K562 (cell line): ENCODE results near the gene SKIC2. TPM values are rescaled to one million over a fixed set of nuclear protein-coding genes. Genes with fewer than 3 reads are reported as not detected.

ENCODE experiments used
- CBFA2T3 ChIP-seq: fragments of 450-650 bp; IDR thresholded peaks from 2 replicates; pipeline ENCODE4 v1.6.1; 2017
- DIDO1 ChIP-seq: fragments of 450-650 bp; IDR thresholded peaks from 2 replicates; pipeline ENCODE4 v1.6.1; 2016; ENCODE audit warnings: low read depth, missing biosample characterization, missing genetic modification characterization
- EGR1 ChIP-seq: fragments of 450-650 bp; conservative IDR thresholded peaks from 2 replicates; pipeline ENCODE4 v1.6.1; 2017; ENCODE audit warnings: mild to moderate bottlenecking
- LEF1 ChIP-seq: fragments of 450-650 bp; IDR thresholded peaks from 2 replicates; pipeline ENCODE4 v1.6.1; 2016; ENCODE audit warnings: mild to moderate bottlenecking
- MEF2A ChIP-seq: IDR thresholded peaks from 2 replicates; pipeline ENCODE4 v1.6.1; 2011; ENCODE audit warnings: low read depth, mild to moderate bottlenecking, low read length, moderate library complexity; ENCODE audit not compliant: control insufficient read depth
- MYBL2 ChIP-seq, 2 experiments: fragments of 450-650 bp in 1 of 2; sonication (generic) in 1 of 2; formaldehyde crosslinking in 1 of 2; IDR thresholded peaks; 2 replicates each; pipeline versions ENCODE4 v1.6.1 to v1.8.1; 2017 to 2022; ENCODE audit warnings: borderline replicate concordance in 1 of 2, inconsistent platforms in 1 of 2, low read depth in 1 of 2, mild to moderate bottlenecking in 1 of 2, missing genetic modification reagents in 1 of 2, moderate library complexity in 1 of 2
- NR1H2 ChIP-seq: sonication (generic); formaldehyde crosslinking; IDR thresholded peaks from 2 replicates; pipeline ENCODE4 v1.4.0; 2020; ENCODE audit warnings: mild to moderate bottlenecking, missing genetic modification reagents
- NR2C1 ChIP-seq, 2 experiments: fragments of 450-650 bp; IDR thresholded peaks; 2 replicates each; pipeline ENCODE4 v1.6.1; 2017; ENCODE audit warnings: mild to moderate bottlenecking in 2 of 2, antibody characterized with exemption in 1 of 2, inconsistent platforms in 1 of 2, missing compliant biosample characterization in 1 of 2, missing genetic modification characterization in 1 of 2
- RCOR1 ChIP-seq, 2 experiments: IDR thresholded peaks; 2 replicates each; pipeline ENCODE4 v1.6.1; 2012; ENCODE audit warnings: low read depth in 2 of 2, low read length in 2 of 2, borderline replicate concordance in 1 of 2, improper control_type of control experiment in 1 of 2
- STAT5B ChIP-seq: fragments of 250-450 bp; sonication (Bioruptor Pico); IDR thresholded peaks from 2 replicates; pipeline ENCODE4 v1.8.0; 2021; ENCODE audit warnings: mild to moderate bottlenecking, inconsistent platforms
- TCF7L2 ChIP-seq: fragments of 150-350 bp; IDR thresholded peaks from 2 replicates; pipeline ENCODE4 v1.6.1; 2016; ENCODE audit warnings: low read depth, mild to moderate bottlenecking, low read length, moderate library complexity
- TSC22D4 ChIP-seq: fragments of 450-650 bp; IDR thresholded peaks from 2 replicates; pipeline ENCODE4 v1.6.1; 2016; ENCODE audit warnings: missing genetic modification characterization, missing biosample characterization, control low read depth
- YY1 ChIP-seq, 3 experiments: IDR thresholded peaks; 2 replicates each; pipeline ENCODE4 v1.6.1; 2011; ENCODE audit warnings: low read length in 2 of 3, mild to moderate bottlenecking in 2 of 3, moderate library complexity in 2 of 3, borderline replicate concordance in 1 of 3, control low read depth in 1 of 3, low read depth in 1 of 3; ENCODE audit not compliant: insufficient read depth in 3 of 3, insufficient replicate concordance in 2 of 3, control insufficient read depth in 1 of 3, insufficient read length in 1 of 3; ENCODE audit errors: extremely low read depth in 1 of 3
- ZNF263 ChIP-seq: sonication (generic); formaldehyde crosslinking; IDR thresholded peaks from 2 replicates; pipeline ENCODE4 v1.8.0; 2022; ENCODE audit warnings: mild to moderate bottlenecking, missing genetic modification reagents, borderline replicate concordance
- polyA plus RNA-seq, 8 experiments: library from polyadenylated mRNA; depleted of rRNA in 4 of 8; stranded (reverse) in 5 of 8; unstranded in 3 of 8; fragments of >200 nt; fragmentation: Nextera tagmentation in 2 of 8; fragmentation: Illumina TruSeq in 1 of 8; extraction: Ambion mirVana in 2 of 8; extraction: Trizol in 1 of 8; gene quantifications; 2 replicates each; pipeline versions ENCODE4 v1.2.1 to v1.2.3, GENCODE V29; 2011 to 2014; ENCODE audit warnings: inconsistent platforms in 1 of 8, missing spikeins in 1 of 8
- total RNA-seq, 7 experiments: library from RNA; depleted of rRNA in 6 of 7; stranded (reverse); fragments of >200 nt in 6 of 7; fragmentation: Illumina TruSeq in 2 of 7; extraction: Trizol in 2 of 7; gene quantifications; 2 replicates each; pipeline versions ENCODE4 v1.2.1 to v1.2.3, GENCODE V29; 2011 to 2021; ENCODE audit warnings: low replicate concordance in 1 of 7
- TF ChIP-seq, protein P1 (sequence below), 2 experiments: IDR thresholded peaks; 2 replicates each; pipeline ENCODE4 v1.6.1; 2012; ENCODE audit warnings: improper control_type of control experiment in 2 of 2, low read depth in 2 of 2, low read length in 2 of 2, borderline replicate concordance in 1 of 2
- TF ChIP-seq, protein P2 (sequence below): fragments of 450-650 bp; formaldehyde crosslinking; IDR thresholded peaks from 2 replicates; pipeline ENCODE4 v1.4.0; 2020; ENCODE audit warnings: mild to moderate bottlenecking, mixed read lengths
- TF ChIP-seq, protein P3 (sequence below), 2 experiments: IDR thresholded peaks; 2 replicates each; pipeline ENCODE4 v1.6.1; 2011; ENCODE audit warnings: borderline replicate concordance in 1 of 2, control low read depth in 1 of 2, low read depth in 1 of 2, low read length in 1 of 2, mild to moderate bottlenecking in 1 of 2, mixed read lengths in 1 of 2, moderate library complexity in 1 of 2; ENCODE audit not compliant: insufficient read depth in 1 of 2, insufficient read length in 1 of 2, poor library complexity in 1 of 2, severe bottlenecking in 1 of 2; ENCODE audit errors: extremely low read depth in 1 of 2
- TF ChIP-seq, protein P4 (sequence below): fragments of 450-650 bp; formaldehyde crosslinking; IDR thresholded peaks from 2 replicates; pipeline ENCODE4 v1.4.0; 2020; ENCODE audit warnings: mild to moderate bottlenecking, moderate library complexity

The SKIC2 gene
- total and polyA plus RNA-seq, 9 of the 15 experiments (the other 6 are each of a cell fraction or from before 2014, with no cell fraction given): 3.3 to 94.6 (median 38.8) TPM

DNA sequence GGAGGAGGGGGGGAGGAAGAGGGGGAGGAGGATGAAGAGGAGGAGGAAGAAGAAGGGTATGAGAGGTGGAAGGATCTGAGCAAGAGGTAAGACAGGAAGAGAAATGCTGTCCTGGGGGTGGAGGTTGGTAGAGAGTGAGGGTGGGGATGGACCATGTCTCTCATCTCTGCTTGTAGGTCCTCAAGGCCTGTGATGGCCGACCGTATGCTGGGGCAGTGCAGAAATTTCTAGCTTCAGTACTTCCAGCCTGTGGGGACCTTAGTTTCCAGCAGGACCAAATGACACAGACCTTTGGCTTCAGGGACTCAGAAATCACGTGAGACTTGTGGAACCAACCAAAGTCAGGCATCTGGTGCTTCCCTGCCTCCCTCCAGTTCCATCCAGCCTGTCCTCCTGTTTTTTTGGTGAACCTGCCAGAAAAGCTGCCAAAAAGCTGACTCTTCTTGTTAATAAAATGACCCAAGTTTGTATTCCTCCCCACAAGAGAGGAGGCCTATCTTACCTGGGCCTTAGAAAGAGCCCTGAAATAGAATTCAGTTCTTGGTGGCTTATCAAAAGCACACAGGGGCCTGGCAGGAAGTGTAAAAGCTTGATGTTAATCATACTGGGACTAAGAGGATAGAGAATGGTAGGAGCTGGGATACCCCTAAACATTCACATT lies 20.4 kb downstream of the SKIC2 start (continued):
- TF ChIP-seq CBFA2T3 (peak; percentile 67), MYBL2 (IDR thresholded peaks at IDR 0.05; ENCODE audit: low read depth) (no peak), MYBL2 (CRISPR knock-in tag; IDR thresholded peaks at IDR 0.05; ENCODE audit: borderline replicate concordance) (no peak), ZNF263 (peak; percentile 83), NR1H2 (CRISPR knock-in tag) (no peak), YY1 (IDR thresholded peaks at IDR 0.05; ENCODE audit: borderline replicate concordance in 1 of 3, control insufficient read depth in 1 of 3, extremely low read depth in 1 of 3, insufficient read depth in 3 of 3, insufficient read length in 1 of 3, insufficient replicate concordance in 2 of 3, low read depth in 1 of 3, low read length in 2 of 3) (peak in 1 of 3 experiments; percentile 74), EGR1 (0 out of 2 replicates have a peak, but pooled peaks have one; percentile 24), RCOR1 (IDR thresholded peaks at IDR 0.05; ENCODE audit: borderline replicate concordance in 1 of 2, low read depth in 2 of 2, low read length in 2 of 2) (peak in 1 of 2 experiments; percentile 17; a peak in 1 of 4 replicates), MEF2A (peak; percentile 77), TSC22D4 (no peak), TCF7L2 (no peak), STAT5B (CRISPR knock-in tag) (no peak), NR2C1 (IDR thresholded peaks at IDR 0.05) (no peak), NR2C1 (tag; IDR thresholded peaks at IDR 0.05) (0 out of 2 replicates have a peak, but pooled peaks have one; percentile 31), LEF1 (peak; percentile 60), DIDO1 (no peak; the same call in 1 of the 2 replicates)
- TF ChIP-seq, protein P1, sequence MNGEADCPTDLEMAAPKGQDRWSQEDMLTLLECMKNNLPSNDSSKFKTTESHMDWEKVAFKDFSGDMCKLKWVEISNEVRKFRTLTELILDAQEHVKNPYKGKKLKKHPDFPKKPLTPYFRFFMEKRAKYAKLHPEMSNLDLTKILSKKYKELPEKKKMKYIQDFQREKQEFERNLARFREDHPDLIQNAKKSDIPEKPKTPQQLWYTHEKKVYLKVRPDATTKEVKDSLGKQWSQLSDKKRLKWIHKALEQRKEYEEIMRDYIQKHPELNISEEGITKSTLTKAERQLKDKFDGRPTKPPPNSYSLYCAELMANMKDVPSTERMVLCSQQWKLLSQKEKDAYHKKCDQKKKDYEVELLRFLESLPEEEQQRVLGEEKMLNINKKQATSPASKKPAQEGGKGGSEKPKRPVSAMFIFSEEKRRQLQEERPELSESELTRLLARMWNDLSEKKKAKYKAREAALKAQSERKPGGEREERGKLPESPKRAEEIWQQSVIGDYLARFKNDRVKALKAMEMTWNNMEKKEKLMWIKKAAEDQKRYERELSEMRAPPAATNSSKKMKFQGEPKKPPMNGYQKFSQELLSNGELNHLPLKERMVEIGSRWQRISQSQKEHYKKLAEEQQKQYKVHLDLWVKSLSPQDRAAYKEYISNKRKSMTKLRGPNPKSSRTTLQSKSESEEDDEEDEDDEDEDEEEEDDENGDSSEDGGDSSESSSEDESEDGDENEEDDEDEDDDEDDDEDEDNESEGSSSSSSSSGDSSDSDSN (IDR thresholded peaks at IDR 0.05; ENCODE audit: borderline replicate concordance in 1 of 2, low read depth in 2 of 2, low read length in 2 of 2): 0 out of 4 replicates have a peak, but pooled peaks of 1 of the 2 experiments have one; percentile 47
- TF ChIP-seq, protein P2, sequence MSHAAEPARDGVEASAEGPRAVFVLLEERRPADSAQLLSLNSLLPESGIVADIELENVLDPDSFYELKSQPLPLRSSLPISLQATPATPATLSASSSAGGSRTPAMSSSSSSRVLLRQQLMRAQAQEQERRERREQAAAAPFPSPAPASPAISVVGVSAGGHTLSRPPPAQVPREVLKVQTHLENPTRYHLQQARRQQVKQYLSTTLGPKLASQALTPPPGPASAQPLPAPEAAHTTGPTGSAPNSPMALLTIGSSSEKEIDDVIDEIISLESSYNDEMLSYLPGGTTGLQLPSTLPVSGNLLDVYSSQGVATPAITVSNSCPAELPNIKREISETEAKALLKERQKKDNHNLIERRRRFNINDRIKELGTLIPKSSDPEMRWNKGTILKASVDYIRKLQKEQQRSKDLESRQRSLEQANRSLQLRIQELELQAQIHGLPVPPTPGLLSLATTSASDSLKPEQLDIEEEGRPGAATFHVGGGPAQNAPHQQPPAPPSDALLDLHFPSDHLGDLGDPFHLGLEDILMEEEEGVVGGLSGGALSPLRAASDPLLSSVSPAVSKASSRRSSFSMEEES (CRISPR knock-in tag): peak; percentile 76
- TF ChIP-seq, protein P3, sequence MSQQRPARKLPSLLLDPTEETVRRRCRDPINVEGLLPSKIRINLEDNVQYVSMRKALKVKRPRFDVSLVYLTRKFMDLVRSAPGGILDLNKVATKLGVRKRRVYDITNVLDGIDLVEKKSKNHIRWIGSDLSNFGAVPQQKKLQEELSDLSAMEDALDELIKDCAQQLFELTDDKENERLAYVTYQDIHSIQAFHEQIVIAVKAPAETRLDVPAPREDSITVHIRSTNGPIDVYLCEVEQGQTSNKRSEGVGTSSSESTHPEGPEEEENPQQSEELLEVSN (IDR thresholded peaks at IDR 0.05; ENCODE audit: borderline replicate concordance in 1 of 2, extremely low read depth in 1 of 2, insufficient read depth in 1 of 2, insufficient read length in 1 of 2, low read depth in 1 of 2, low read length in 1 of 2, poor library complexity in 1 of 2, severe bottlenecking in 1 of 2): peak; percentile 34 to 44
- TF ChIP-seq, protein P4, sequence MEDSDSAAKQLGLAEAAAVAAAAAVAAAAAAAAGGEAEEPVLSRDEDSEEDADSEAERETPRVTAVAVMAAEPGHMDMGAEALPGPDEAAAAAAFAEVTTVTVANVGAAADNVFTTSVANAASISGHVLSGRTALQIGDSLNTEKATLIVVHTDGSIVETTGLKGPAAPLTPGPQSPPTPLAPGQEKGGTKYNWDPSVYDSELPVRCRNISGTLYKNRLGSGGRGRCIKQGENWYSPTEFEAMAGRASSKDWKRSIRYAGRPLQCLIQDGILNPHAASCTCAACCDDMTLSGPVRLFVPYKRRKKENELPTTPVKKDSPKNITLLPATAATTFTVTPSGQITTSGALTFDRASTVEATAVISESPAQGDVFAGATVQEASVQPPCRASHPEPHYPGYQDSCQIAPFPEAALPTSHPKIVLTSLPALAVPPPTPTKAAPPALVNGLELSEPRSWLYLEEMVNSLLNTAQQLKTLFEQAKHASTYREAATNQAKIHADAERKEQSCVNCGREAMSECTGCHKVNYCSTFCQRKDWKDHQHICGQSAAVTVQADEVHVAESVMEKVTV (CRISPR knock-in tag): peak; percentile 47; the same call in 1 of the 2 replicates
